ENCODE data around the gene LCMT1.

DNA sequence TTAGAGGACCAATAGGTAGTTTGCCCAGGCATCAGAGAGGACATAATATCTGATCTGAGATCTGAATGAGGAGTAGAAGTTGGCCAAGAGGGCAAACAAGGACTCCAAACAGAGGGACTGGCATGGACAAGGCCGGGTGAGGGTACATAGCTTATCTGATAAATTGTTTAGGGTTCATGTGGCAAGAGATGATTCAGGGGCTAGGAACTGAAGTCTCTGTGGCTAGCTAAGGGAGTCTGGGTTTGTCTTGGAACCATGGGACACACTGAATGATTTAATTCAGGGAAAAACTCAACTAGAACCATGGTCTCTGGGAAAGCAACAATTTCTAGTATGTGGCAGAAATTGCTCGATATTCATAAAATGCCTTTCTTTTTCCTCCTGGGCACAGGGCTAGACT is 101.1 kb downstream of the LCMT1 start:
- TF ChIP-seq, protein P1, sequence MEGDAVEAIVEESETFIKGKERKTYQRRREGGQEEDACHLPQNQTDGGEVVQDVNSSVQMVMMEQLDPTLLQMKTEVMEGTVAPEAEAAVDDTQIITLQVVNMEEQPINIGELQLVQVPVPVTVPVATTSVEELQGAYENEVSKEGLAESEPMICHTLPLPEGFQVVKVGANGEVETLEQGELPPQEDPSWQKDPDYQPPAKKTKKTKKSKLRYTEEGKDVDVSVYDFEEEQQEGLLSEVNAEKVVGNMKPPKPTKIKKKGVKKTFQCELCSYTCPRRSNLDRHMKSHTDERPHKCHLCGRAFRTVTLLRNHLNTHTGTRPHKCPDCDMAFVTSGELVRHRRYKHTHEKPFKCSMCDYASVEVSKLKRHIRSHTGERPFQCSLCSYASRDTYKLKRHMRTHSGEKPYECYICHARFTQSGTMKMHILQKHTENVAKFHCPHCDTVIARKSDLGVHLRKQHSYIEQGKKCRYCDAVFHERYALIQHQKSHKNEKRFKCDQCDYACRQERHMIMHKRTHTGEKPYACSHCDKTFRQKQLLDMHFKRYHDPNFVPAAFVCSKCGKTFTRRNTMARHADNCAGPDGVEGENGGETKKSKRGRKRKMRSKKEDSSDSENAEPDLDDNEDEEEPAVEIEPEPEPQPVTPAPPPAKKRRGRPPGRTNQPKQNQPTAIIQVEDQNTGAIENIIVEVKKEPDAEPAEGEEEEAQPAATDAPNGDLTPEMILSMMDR (conservative IDR thresholded peaks at IDR 0.05): no peak
- TF ChIP-seq EZH2 (IDR thresholded peaks at IDR 0.05; ENCODE audit: low read depth): no peak

Measured in PC-9 (cell line).